H1 (cell line): ENCODE data around the gene TSHZ2. TPM values are rescaled to one million over a fixed set of nuclear protein-coding genes. Genes with fewer than 3 reads are reported as not detected.

Experiments used
- CTCF ChIA-PET: fragments of 300-600 bp; sonication (Branson Sonifier 250); formaldehyde crosslinking; loops from one replicate; lab custom pipeline; 2021; ENCODE audit not compliant: partially characterized antibody; lab: Charles Lee
- POLR2A ChIA-PET: fragments of 300-600 bp; sonication (Branson Sonifier 250); formaldehyde crosslinking; loops from one replicate; lab custom pipeline; 2021; ENCODE audit warnings: inconsistent platforms; ENCODE audit not compliant: partially characterized antibody; lab: Charles Lee
- DNase-seq, 2 experiments: peaks; one replicate each; pipeline versions ENCODE4 v3.0.0 to v3.0.0-alpha.2; 2010 to 2022; ENCODE audit warnings: low spot score in 2 of 2, low read depth in 1 of 2, mixed read lengths in 1 of 2
- FAIRE-seq: peaks from 2 replicates; lab custom pipeline; 2011; peaks lifted over from hg19 to GRCh38; lab: Jason Lieb, UNC
- H2AFZ ChIP-seq: 2 replicates; pipeline ENCODE4 v1.8.1; 2012; ENCODE audit warnings: low read length, inconsistent platforms
- H2AK5ac ChIP-seq: 2 replicates; pipeline ENCODE4 v1.6.1; 2013; ENCODE audit warnings: low read depth, low read length
- H2BK120ac ChIP-seq: replicated peaks from 2 replicates; pipeline ENCODE3; 2013; ENCODE audit warnings: low read depth, low read length, inconsistent platforms
- H2BK12ac ChIP-seq: 2 replicates; pipeline ENCODE4 v1.6.1; 2013; ENCODE audit warnings: low read depth, low read length
- H2BK15ac ChIP-seq: 2 replicates; pipeline ENCODE4 v1.6.1; 2013; ENCODE audit warnings: low read length
- H2BK20ac ChIP-seq: 2 replicates; pipeline ENCODE4 v1.6.1; 2013; ENCODE audit warnings: low read length
- H2BK5ac ChIP-seq: 2 replicates; pipeline ENCODE4 v1.6.1; 2013; ENCODE audit warnings: low read depth, low read length
- H3K14ac ChIP-seq: 2 replicates; pipeline ENCODE4 v1.6.1; 2013; ENCODE audit warnings: inconsistent platforms; ENCODE audit not compliant: insufficient read length
- H3K18ac ChIP-seq: 2 replicates; pipeline ENCODE4 v1.6.1; 2013; ENCODE audit warnings: low read length; ENCODE audit errors: extremely low read depth
- H3K23ac ChIP-seq: 2 replicates; pipeline ENCODE4 v1.6.1; 2013; ENCODE audit warnings: inconsistent platforms; ENCODE audit not compliant: insufficient read length
- H3K23me2 ChIP-seq: 2 replicates; pipeline ENCODE4 v1.6.1; 2013; ENCODE audit warnings: low read depth, low read length
- H3K27ac ChIP-seq: 2 replicates; pipeline ENCODE4 v1.6.1; 2011; ENCODE audit warnings: low read depth, low read length, inconsistent platforms
- H3K27me3 ChIP-seq, 4 experiments: replicated peaks in 1 of 4; 1 replicate in 1 of 4; 2 replicates in 3 of 4; pipeline versions ENCODE4 v1.6.1 to v1.8.1; 2011 to 2013; ENCODE audit warnings: low read length in 3 of 4, mild to moderate bottlenecking in 3 of 4, inconsistent platforms in 2 of 4, mixed read lengths in 2 of 4, moderate library complexity in 1 of 4; ENCODE audit not compliant: control insufficient read depth in 3 of 4, insufficient read depth in 3 of 4; ENCODE audit errors: extremely low read depth in 1 of 4
- H3K36me3 ChIP-seq, 4 experiments: 2 replicates each; pipeline versions ENCODE4 v1.6.1 to v1.8.1; 2011 to 2013; ENCODE audit warnings: mild to moderate bottlenecking in 4 of 4, low read length in 3 of 4, moderate library complexity in 2 of 4, control low read depth in 1 of 4, inconsistent platforms in 1 of 4; ENCODE audit not compliant: insufficient read depth in 4 of 4, control insufficient read depth in 2 of 4
- H3K4ac ChIP-seq: replicated peaks from 2 replicates; pipeline ENCODE3; 2013; ENCODE audit warnings: low read length, low read depth, mixed read lengths, inconsistent platforms; ENCODE audit not compliant: insufficient read length
- H3K4me1 ChIP-seq, 4 experiments: replicated peaks in 1 of 4; 1 replicate in 1 of 4; 2 replicates in 3 of 4; pipeline versions ENCODE4 v1.6.1 to v1.8.1; 2011 to 2013; ENCODE audit warnings: low read length in 3 of 4, inconsistent platforms in 2 of 4, mixed read lengths in 1 of 4; ENCODE audit not compliant: insufficient read depth in 4 of 4, control insufficient read depth in 3 of 4
- H3K4me2 ChIP-seq, 2 experiments: 2 replicates each; pipeline versions ENCODE4 v1.6.1 to v1.8.1; 2011 to 2013; ENCODE audit warnings: low read depth in 2 of 2, low read length in 2 of 2, control low read depth in 1 of 2, inconsistent platforms in 1 of 2, mild to moderate bottlenecking in 1 of 2; ENCODE audit not compliant: insufficient read depth in 1 of 2
- H3K4me3 ChIP-seq, 4 experiments: fragments of 200-600, 300-600 bp in 1 of 4; sonication (generic), shearing (Covaris generic), sonication (Bioruptor Twin) in 1 of 4; 2 replicates each; pipeline versions ENCODE4 v1.5.1 to v1.8.1; 2011 to 2016; ENCODE audit warnings: low read length in 4 of 4, low read depth in 3 of 4, control low read depth in 2 of 4, inconsistent platforms in 2 of 4, mild to moderate bottlenecking in 2 of 4, mixed read lengths in 1 of 4, moderate library complexity in 1 of 4; ENCODE audit not compliant: insufficient read depth in 2 of 4; ENCODE audit errors: extremely low read depth in 1 of 4
- H3K56ac ChIP-seq: replicated peaks from 2 replicates; pipeline ENCODE3; 2013; ENCODE audit warnings: low read depth, mild to moderate bottlenecking, mixed read lengths, low read length, inconsistent platforms; ENCODE audit not compliant: insufficient read length
- H3K79me1 ChIP-seq: 2 replicates; pipeline ENCODE4 v1.6.1; 2013; ENCODE audit warnings: low read depth, low read length, control low read depth
- H3K79me2 ChIP-seq, 2 experiments: 2 replicates each; pipeline versions ENCODE4 v1.6.1 to v1.8.1; 2012 to 2013; ENCODE audit warnings: low read length in 2 of 2, mild to moderate bottlenecking in 2 of 2, inconsistent platforms in 1 of 2; ENCODE audit not compliant: insufficient read depth in 2 of 2, control insufficient read depth in 1 of 2
- H3K9ac ChIP-seq, 4 experiments: replicated peaks in 1 of 4; 1 replicate in 1 of 4; 2 replicates in 3 of 4; pipeline versions ENCODE4 v1.6.1 to v1.8.1; 2011 to 2013; ENCODE audit warnings: low read depth in 3 of 4, low read length in 3 of 4, control low read depth in 2 of 4, mild to moderate bottlenecking in 2 of 4, moderate library complexity in 2 of 4, inconsistent platforms in 1 of 4; ENCODE audit errors: extremely low read depth in 1 of 4
- H3K9me3 ChIP-seq, 2 experiments: 2 replicates each; pipeline versions ENCODE4 v1.6.1 to v1.8.1; 2012 to 2013; ENCODE audit warnings: mild to moderate bottlenecking in 2 of 2, moderate library complexity in 2 of 2, control low read depth in 1 of 2, inconsistent platforms in 1 of 2, low read depth in 1 of 2, low read length in 1 of 2, mixed read lengths in 1 of 2; ENCODE audit not compliant: insufficient read depth in 2 of 2
- H4K20me1 ChIP-seq, 2 experiments: replicated peaks in 1 of 2; 2 replicates each; pipeline versions ENCODE3 to v1.8.1; 2011 to 2013; ENCODE audit warnings: inconsistent platforms in 2 of 2, low read length in 2 of 2, mild to moderate bottlenecking in 1 of 2; ENCODE audit not compliant: insufficient read depth in 2 of 2, control insufficient read depth in 1 of 2
- H4K5ac ChIP-seq: 2 replicates; pipeline ENCODE4 v1.6.1; 2013; ENCODE audit warnings: low read length, low read depth, mixed read lengths, inconsistent platforms; ENCODE audit not compliant: insufficient read length
- H4K8ac ChIP-seq: 2 replicates; pipeline ENCODE4 v1.8.0; 2013; ENCODE audit warnings: mild to moderate bottlenecking, moderate library complexity, low read length, inconsistent platforms; ENCODE audit not compliant: insufficient read depth; ENCODE audit errors: extremely low read depth
- H4K91ac ChIP-seq: replicated peaks from 2 replicates; pipeline ENCODE3; 2013; ENCODE audit warnings: low read length, mixed read lengths, inconsistent platforms; ENCODE audit not compliant: insufficient read length
- CEBPB ChIP-seq: IDR thresholded peaks from 2 replicates; pipeline ENCODE4 v1.6.1; 2012; ENCODE audit warnings: low read depth, low read length
- CHD2 ChIP-seq: IDR thresholded peaks from 2 replicates; pipeline ENCODE4 v1.6.1; 2012; ENCODE audit warnings: low read length, improper control_type of control experiment
- HDAC6 ChIP-seq: IDR thresholded peaks from one replicate; pipeline ENCODE4 v1.7.1; 2012; ENCODE audit warnings: low read depth, mild to moderate bottlenecking, inconsistent platforms, low read length, moderate library complexity
- KDM4A ChIP-seq: IDR thresholded peaks from one replicate; pipeline ENCODE4 v1.7.1; 2012; ENCODE audit warnings: low read depth, mild to moderate bottlenecking, moderate library complexity, low read length, inconsistent platforms; ENCODE audit not compliant: severe bottlenecking
- RBBP5 ChIP-seq: IDR thresholded peaks from 2 replicates; pipeline ENCODE4 v1.7.1; 2012; ENCODE audit warnings: low read depth, mild to moderate bottlenecking, inconsistent platforms, low read length, moderate library complexity, borderline replicate concordance
- SIN3A ChIP-seq, 2 experiments: IDR thresholded peaks in 1 of 2; conservative IDR thresholded peaks in 1 of 2; 2 replicates each; pipeline ENCODE4 v1.6.1; 2011 to 2012; ENCODE audit warnings: low read length in 2 of 2, improper control_type of control experiment in 1 of 2, low read depth in 1 of 2, mild to moderate bottlenecking in 1 of 2
- SP2 ChIP-seq: IDR thresholded peaks from 2 replicates; pipeline ENCODE4 v1.6.1; 2012; ENCODE audit warnings: mild to moderate bottlenecking, low read length, inconsistent platforms
- WGBS, 2 experiments: shearing (Covaris generic) in 1 of 2; methylation state at CpG; one replicate each; pipeline versions ENCODE4 v1.1.6 to v1.1.7; 2013 to 2015; ENCODE audit warnings: low lambda C conversion rate in 2 of 2, mixed read lengths in 2 of 2, inconsistent platforms in 1 of 2, low coverage in 1 of 2, missing lambda C conversion rate in 1 of 2; ENCODE audit not compliant: insufficient replicate concordance in 2 of 2, insufficient coverage in 1 of 2, insufficient read length in 1 of 2; ENCODE audit errors: extremely low coverage in 1 of 2, missing lambda C conversion rate in 1 of 2; 5-methylcytosine and 5-hydroxymethylcytosine counted together
- polyA plus RNA-seq, 7 experiments: library from polyadenylated mRNA; depleted of rRNA in 3 of 7; stranded (reverse) in 5 of 7; unstranded in 2 of 7; fragments of >200 nt in 5 of 7; fragments of 200-250 nt in 2 of 7; gene quantifications; 1 replicate in 5 of 7; 2 replicates in 1 of 7; 4 replicates in 1 of 7; pipeline versions ENCODE4 v1.2.1 to v1.2.3, GENCODE V29; 2011 to 2013; ENCODE audit warnings: missing spikeins in 2 of 7, mixed read lengths in 2 of 7
- total RNA-seq: library from RNA; stranded (reverse); fragmentation: NEBNext Ultra II Directional; extraction: Animal tissue kit (Norgen Biotek cat#: 25700); gene quantifications from 2 replicates; pipeline ENCODE4 v1.2.1, GENCODE V29; 2021

The TSHZ2 gene
- total and polyA plus RNA-seq, 2 of the 8 experiments (the other 6 are each of a cell fraction or from before 2014, with no cell fraction given) = 0.14 to 0.30 TPM

GRCh38 chr20:53072923-53073579, 100.9 kb downstream of the TSHZ2 start:
- Histone ChIP-seq H3K4ac (no peak overlapping the region), H3K9ac (no peak overlapping the region), H3K4me2 (no peak overlapping the region), H2BK5ac (no peak overlapping the region), H3K4me3 (no peak overlapping the region), H3K56ac (no peak overlapping the region), H3K9me3 (no peaks in the 10 kb centered on the region), H3K23ac (no peak overlapping the region), H3K27me3 (no peaks in the 10 kb centered on the region), H4K5ac (no peak overlapping the region), H4K91ac (no peak overlapping the region), H2AK5ac (no peak overlapping the region), H2AFZ (no peak overlapping the region), H3K4me1 (no peaks in the 10 kb centered on the region), H4K20me1 (no peaks in the 10 kb centered on the region), H3K79me2 (no peaks in the 10 kb centered on the region), H3K27ac (no peak overlapping the region), H4K8ac (no peak overlapping the region), H3K23me2 (peaks cover 5% of the 10 kb centered on the region; the same call in 1 of the 2 replicates), H3K14ac (no peak overlapping the region), H3K18ac (no peak overlapping the region), H2BK12ac (no peak overlapping the region), H3K79me1 (no peaks in the 10 kb centered on the region), H2BK20ac (no peak overlapping the region), H3K36me3 (no peaks in the 10 kb centered on the region), H2BK120ac (no peak overlapping the region), H2BK15ac (no peak overlapping the region)
- FAIRE-seq (no peak), DNase-seq (no peak)
- 67 to 96% methylated on average over 1 of the region's 1 CpG for WGBS, 2 experiments
- POLR2A ChIA-PET = no interaction called here
- CTCF ChIA-PET = no interaction called here
- TF ChIP-seq SIN3A (conservative IDR thresholded peaks at IDR 0.05 in 1 of 2, IDR thresholded peaks at IDR 0.05 in 1 of 2; ENCODE audit: low read depth in 1 of 2, low read length in 2 of 2) (no peak), CHD2 (no peak), CEBPB (no peak), HDAC6 (no peak), SP2 (no peak), KDM4A (no peak), RBBP5 (no peak)
